Panc1 (cell line): ENCODE results near the gene TOR1A.

Experiments used
- CTCF ChIP-seq: fragments of 450-650 bp; IDR thresholded peaks from 2 replicates; pipeline ENCODE4 v1.5.1; 2017; ENCODE audit warnings: mild to moderate bottlenecking
- POLR2AphosphoS5 ChIP-seq: IDR thresholded peaks from 2 replicates; pipeline ENCODE4 v1.6.1; 2012; ENCODE audit warnings: mild to moderate bottlenecking, low read depth, low read length, moderate library complexity
- REST ChIP-seq, 2 experiments: IDR thresholded peaks; 2 replicates each; pipeline ENCODE4 v1.6.1; 2011 to 2012; ENCODE audit warnings: low read depth in 2 of 2, control low read depth in 1 of 2, low read length in 1 of 2, mild to moderate bottlenecking in 1 of 2, moderate library complexity in 1 of 2; ENCODE audit not compliant: insufficient read depth in 1 of 2

DNA sequence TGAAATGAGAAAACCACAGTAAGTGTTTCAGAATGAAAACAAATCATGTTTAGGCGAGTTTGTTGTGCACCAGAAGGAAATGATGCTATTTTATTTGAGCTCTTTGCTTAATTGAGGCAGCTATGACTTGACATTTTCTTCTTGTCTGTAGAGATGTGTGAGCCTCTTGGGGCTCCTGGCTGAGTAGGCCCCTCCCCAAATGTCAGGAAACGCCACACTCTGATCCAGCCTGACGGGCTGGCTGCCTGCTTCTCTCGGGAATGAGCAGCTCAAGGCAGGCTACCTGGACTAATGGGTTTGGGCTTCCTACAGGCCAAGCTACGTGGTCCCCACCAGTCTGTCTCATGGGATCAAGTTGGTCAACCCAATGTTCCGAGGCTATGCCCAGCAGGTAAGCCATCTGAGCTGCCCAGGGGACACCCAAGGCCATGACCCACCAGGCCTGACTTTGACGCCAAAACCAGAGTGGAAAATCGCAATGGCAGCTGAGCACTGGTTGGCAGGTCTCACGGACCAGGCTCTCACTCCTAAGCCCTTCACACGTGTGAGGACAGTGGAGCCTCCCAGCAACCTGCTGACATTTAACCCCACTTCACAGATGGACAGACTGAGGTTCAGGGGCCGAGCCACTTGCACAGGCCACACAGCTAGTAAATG is 41.2 kb upstream of the TOR1A start:
- TF ChIP-seq CTCF (no peak), REST (IDR thresholded peaks at IDR 0.05; ENCODE audit: insufficient read depth in 1 of 2, low read depth in 2 of 2, low read length in 1 of 2) (no peak), POLR2AphosphoS5 (no peak)
